H1 (cell line): ENCODE measurements around the gene DNAH10. TPM values are rescaled to one million over a fixed set of nuclear protein-coding genes. Genes with fewer than 3 reads are reported as not detected.

ENCODE experiments used
- CHD2 ChIP-seq: IDR thresholded peaks from 2 replicates; pipeline ENCODE4 v1.6.1; 2012; ENCODE audit warnings: low read length, improper control_type of control experiment
- CHD7 ChIP-seq: fragments of 300-600 bp; sonication (generic); IDR thresholded peaks from 2 replicates; pipeline ENCODE4 v1.7.1; 2012; ENCODE audit warnings: low read length, moderate library complexity, mild to moderate bottlenecking, inconsistent platforms; ENCODE audit not compliant: insufficient replicate concordance
- polyA plus RNA-seq, 7 experiments: library from polyadenylated mRNA; depleted of rRNA in 3 of 7; stranded (reverse) in 5 of 7; unstranded in 2 of 7; fragments of >200 nt in 5 of 7; fragments of 200-250 nt in 2 of 7; gene quantifications; 1 replicate in 5 of 7; 2 replicates in 1 of 7; 4 replicates in 1 of 7; pipeline versions ENCODE4 v1.2.1 to v1.2.3, GENCODE V29; 2011 to 2013; ENCODE audit warnings: missing spikeins in 2 of 7, mixed read lengths in 2 of 7
- total RNA-seq: library from RNA; stranded (reverse); fragmentation: NEBNext Ultra II Directional; extraction: Animal tissue kit (Norgen Biotek cat#: 25700); gene quantifications from 2 replicates; pipeline ENCODE4 v1.2.1, GENCODE V29; 2021

DNAH10 gene
- total and polyA plus RNA-seq, 2 of the 8 experiments (the other 6 are each of a cell fraction or from before 2014, with no cell fraction given), result 0.02 to 0.24 TPM

- no peak for TF ChIP-seq CHD7
- TF ChIP-seq CHD2, result no peak
Observed at GRCh38 chr12:123973552-123974341, 211.6 kb downstream of the DNAH10 start (continued).
